ENCODE results near the gene DGKG. TPM values are rescaled to one million over a fixed set of nuclear protein-coding genes. Genes with fewer than 3 reads are reported as not detected.

Gene DGKG
- total RNA-seq, 2 experiments from 2014 or later, result 0.14 to 0.58 TPM

GRCh38 chr3:186115239-186115996 lies 246.6 kb downstream of the DGKG start:
- Mint-ChIP-seq H3K4me3 (no peak overlapping the region), H3K27ac (no peak overlapping the region), H3K27me3 (peaks cover 89% of the 10 kb centered on the region), H3K4me1 (peaks cover 9% of the 10 kb centered on the region), H3K9me3 (no peaks in the 10 kb centered on the region), H3K36me3 (no peaks in the 10 kb centered on the region)
- no peak for DNase-seq

- no peaks in the 10 kb centered on the region for H3K36me3 Mint-ChIP-seq
- no peak for DNase-seq
- no peaks in the 10 kb centered on the region for H3K9me3 Mint-ChIP-seq
- peaks cover 32% of the 10 kb centered on the region for H3K4me1 Mint-ChIP-seq
- no peak overlapping the region for H3K27ac Mint-ChIP-seq
- peaks cover 90% of the 10 kb centered on the region for H3K27me3 Mint-ChIP-seq
- peak overlapping the region; percentile 32 for H3K4me3 Mint-ChIP-seq
Measured at GRCh38 chr3:186110975-186111974, 250.8 kb downstream of the DGKG start.

- DNase-seq, result no peak
- Mint-ChIP-seq H3K27me3 (peaks cover 91% of the 10 kb centered on the region), H3K9me3 (no peaks in the 10 kb centered on the region), H3K4me3 (peak overlapping the region; percentile 86), H3K4me1 (peaks cover 32% of the 10 kb centered on the region), H3K27ac (no peak overlapping the region), H3K36me3 (no peaks in the 10 kb centered on the region)
Measured at GRCh38 chr3:186109897-186110803, 251.9 kb downstream of the DGKG start.

- Mint-ChIP-seq H3K27ac (peak within 1 kb of the TSS; percentile 66), H3K4me1 (peaks cover 33% of the 10 kb centered on the region), H3K27me3 (peaks cover 91% of the 10 kb centered on the region), H3K4me3 (peak within 1 kb of the TSS; percentile 86), H3K9me3 (no peaks in the 10 kb centered on the region), H3K36me3 (no peaks in the 10 kb centered on the region)
- peak; percentile 95 for DNase-seq
Measured at GRCh38 chr3:186108941-186109865, 252.8 kb downstream of the DGKG start, which contains the start of gene ETV5. Gene ETV5, minus strand, starts transcription at chr3:186109089. Its CDS starts 3,221 bp downstream, at chr3:186105868.

- no peaks in the 10 kb centered on the region for H3K36me3 Mint-ChIP-seq
- H3K4me1 Mint-ChIP-seq, result peaks cover 36% of the 10 kb centered on the region
- no peaks in the 10 kb centered on the region for H3K9me3 Mint-ChIP-seq
- peaks cover 92% of the 10 kb centered on the region for H3K27me3 Mint-ChIP-seq
- no peak overlapping the region for H3K27ac Mint-ChIP-seq
- H3K4me3 Mint-ChIP-seq, result peak overlapping the region; percentile 86
- peak; percentile 30 for DNase-seq
Measured at GRCh38 chr3:186108106-186108940, 253.7 kb downstream of the DGKG start.

- Mint-ChIP-seq H3K36me3 (no peaks in the 10 kb centered on the region), H3K4me1 (peaks cover 36% of the 10 kb centered on the region), H3K27me3 (peaks cover 92% of the 10 kb centered on the region), H3K9me3 (no peaks in the 10 kb centered on the region), H3K27ac (no peak overlapping the region), H3K4me3 (peak overlapping the region; percentile 86)
- peak; percentile 51 for DNase-seq
Measured at GRCh38 chr3:186107215-186108105, 254.6 kb downstream of the DGKG start.

- H3K36me3 Mint-ChIP-seq, result no peaks in the 10 kb centered on the region
- H3K27ac Mint-ChIP-seq, result no peak overlapping the region
- peaks cover 81% of the 10 kb centered on the region for H3K27me3 Mint-ChIP-seq
- H3K4me3 Mint-ChIP-seq, result no peak overlapping the region
- DNase-seq, result no peak
- H3K4me1 Mint-ChIP-seq, result peaks cover 29% of the 10 kb centered on the region
- H3K9me3 Mint-ChIP-seq, result no peaks in the 10 kb centered on the region
Measured at GRCh38 chr3:186105543-186105942, 256.5 kb downstream of the DGKG start.

- no peak for DNase-seq
- H3K9me3 Mint-ChIP-seq, result no peaks in the 10 kb centered on the region
- H3K4me3 Mint-ChIP-seq, result no peak overlapping the region
- H3K36me3 Mint-ChIP-seq, result no peaks in the 10 kb centered on the region
- no peak overlapping the region for H3K27ac Mint-ChIP-seq
- H3K27me3 Mint-ChIP-seq, result peaks cover 83% of the 10 kb centered on the region
- peaks cover 13% of the 10 kb centered on the region for H3K4me1 Mint-ChIP-seq
Measured at GRCh38 chr3:186102687-186103086, 259.3 kb downstream of the DGKG start.

- Mint-ChIP-seq H3K9me3 (no peaks in the 10 kb centered on the region), H3K4me1 (peaks cover 10% of the 10 kb centered on the region), H3K27ac (no peak overlapping the region), H3K4me3 (no peak overlapping the region), H3K36me3 (no peaks in the 10 kb centered on the region), H3K27me3 (peaks cover 84% of the 10 kb centered on the region)
- DNase-seq, result no peak
Measured at GRCh38 chr3:186100398-186100797, 261.6 kb downstream of the DGKG start.

- Mint-ChIP-seq H3K4me1 (peaks cover 8% of the 10 kb centered on the region), H3K27ac (no peak overlapping the region), H3K27me3 (peaks cover 86% of the 10 kb centered on the region), H3K36me3 (no peaks in the 10 kb centered on the region), H3K4me3 (no peak overlapping the region), H3K9me3 (no peaks in the 10 kb centered on the region)
- DNase-seq, result no peak
Measured at GRCh38 chr3:186099178-186099577, 262.9 kb downstream of the DGKG start.

GRCh38 chr3:186098740-186099139 lies 263.3 kb downstream of the DGKG start:
- no peaks in the 10 kb centered on the region for H3K36me3 Mint-ChIP-seq
- no peak overlapping the region for H3K4me3 Mint-ChIP-seq
- no peak for DNase-seq
- no peaks in the 10 kb centered on the region for H3K9me3 Mint-ChIP-seq
- peaks cover 6% of the 10 kb centered on the region for H3K4me1 Mint-ChIP-seq
- H3K27ac Mint-ChIP-seq, result no peak overlapping the region
- peaks cover 86% of the 10 kb centered on the region for H3K27me3 Mint-ChIP-seq
